Astrocyte of the spinal cord (primary cell): ENCODE measurements around the gene PRSS53.
"Not testable (repeated sequence)": the region's sequence is repeated elsewhere in the genome, so short reads cannot be mapped to it uniquely, and the experiment has no call there.

Experiments used
- DNase-seq: peaks from one replicate; pipeline ENCODE4 v3.0.0; 2011; ENCODE audit warnings: low read depth, low spot score
- H3K4me3 ChIP-seq: 2 replicates; pipeline ENCODE4 v1.5.1; 2011; ENCODE audit warnings: low read depth, mild to moderate bottlenecking, low read length, moderate library complexity
- in situ Hi-C: cut with HindIII; loops from 2 replicates; pipeline ENCODE4 v1.10.0; 2017; ENCODE audit warnings: low sequenced_read_pairs
- TF ChIP-seq, protein P1 (sequence below): IDR thresholded peaks from 2 replicates; pipeline ENCODE4 v1.5.1; 2012; ENCODE audit warnings: low read depth, mild to moderate bottlenecking, low read length, inconsistent platforms

The PRSS53 gene

DNA sequence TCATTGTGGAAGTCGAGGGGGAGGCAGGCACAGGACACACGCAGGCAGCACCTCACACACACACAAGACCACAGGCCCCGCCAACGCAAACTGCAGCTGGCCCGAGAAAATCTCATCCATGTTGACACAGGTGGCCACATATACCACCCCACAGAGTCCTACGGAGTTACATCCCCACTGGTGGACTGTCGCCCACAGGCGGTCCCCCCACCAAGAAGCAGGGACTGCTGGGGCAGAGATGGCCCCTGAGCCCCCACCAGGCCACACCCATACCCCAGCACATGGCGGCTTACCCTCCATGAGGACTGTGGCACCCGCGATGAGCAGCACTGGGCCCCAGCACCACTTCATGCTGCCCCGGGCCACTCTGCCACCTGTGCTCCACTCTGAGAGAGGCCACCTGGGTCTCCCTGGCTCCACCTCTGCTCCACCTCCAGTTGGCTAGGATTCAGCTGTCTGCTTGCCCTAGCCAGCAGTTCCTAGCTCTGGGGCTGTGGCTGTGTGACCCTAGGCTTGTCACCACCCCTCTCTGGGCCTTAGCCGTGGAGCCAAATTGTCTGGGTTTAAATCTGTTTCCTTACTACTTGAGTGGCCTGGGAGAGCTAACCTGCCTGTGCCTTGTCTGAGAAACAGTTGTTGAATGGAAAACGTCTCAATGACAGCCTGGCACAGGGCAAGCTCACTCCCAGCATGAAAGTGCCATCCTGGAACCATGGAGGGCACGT lies at the start of gene PRSS53:
TSS of gene PRSS53 (minus strand) at position 485 of the 725 bp plus-strand sequence. CDS start at position 351, 134 bp downstream.
- TF ChIP-seq, protein P1, sequence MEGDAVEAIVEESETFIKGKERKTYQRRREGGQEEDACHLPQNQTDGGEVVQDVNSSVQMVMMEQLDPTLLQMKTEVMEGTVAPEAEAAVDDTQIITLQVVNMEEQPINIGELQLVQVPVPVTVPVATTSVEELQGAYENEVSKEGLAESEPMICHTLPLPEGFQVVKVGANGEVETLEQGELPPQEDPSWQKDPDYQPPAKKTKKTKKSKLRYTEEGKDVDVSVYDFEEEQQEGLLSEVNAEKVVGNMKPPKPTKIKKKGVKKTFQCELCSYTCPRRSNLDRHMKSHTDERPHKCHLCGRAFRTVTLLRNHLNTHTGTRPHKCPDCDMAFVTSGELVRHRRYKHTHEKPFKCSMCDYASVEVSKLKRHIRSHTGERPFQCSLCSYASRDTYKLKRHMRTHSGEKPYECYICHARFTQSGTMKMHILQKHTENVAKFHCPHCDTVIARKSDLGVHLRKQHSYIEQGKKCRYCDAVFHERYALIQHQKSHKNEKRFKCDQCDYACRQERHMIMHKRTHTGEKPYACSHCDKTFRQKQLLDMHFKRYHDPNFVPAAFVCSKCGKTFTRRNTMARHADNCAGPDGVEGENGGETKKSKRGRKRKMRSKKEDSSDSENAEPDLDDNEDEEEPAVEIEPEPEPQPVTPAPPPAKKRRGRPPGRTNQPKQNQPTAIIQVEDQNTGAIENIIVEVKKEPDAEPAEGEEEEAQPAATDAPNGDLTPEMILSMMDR, result no peak
- H3K4me3 ChIP-seq, result no peak within 1 kb of the TSS
- no peak for DNase-seq
- in situ Hi-C loops, result no loop called here

DNA sequence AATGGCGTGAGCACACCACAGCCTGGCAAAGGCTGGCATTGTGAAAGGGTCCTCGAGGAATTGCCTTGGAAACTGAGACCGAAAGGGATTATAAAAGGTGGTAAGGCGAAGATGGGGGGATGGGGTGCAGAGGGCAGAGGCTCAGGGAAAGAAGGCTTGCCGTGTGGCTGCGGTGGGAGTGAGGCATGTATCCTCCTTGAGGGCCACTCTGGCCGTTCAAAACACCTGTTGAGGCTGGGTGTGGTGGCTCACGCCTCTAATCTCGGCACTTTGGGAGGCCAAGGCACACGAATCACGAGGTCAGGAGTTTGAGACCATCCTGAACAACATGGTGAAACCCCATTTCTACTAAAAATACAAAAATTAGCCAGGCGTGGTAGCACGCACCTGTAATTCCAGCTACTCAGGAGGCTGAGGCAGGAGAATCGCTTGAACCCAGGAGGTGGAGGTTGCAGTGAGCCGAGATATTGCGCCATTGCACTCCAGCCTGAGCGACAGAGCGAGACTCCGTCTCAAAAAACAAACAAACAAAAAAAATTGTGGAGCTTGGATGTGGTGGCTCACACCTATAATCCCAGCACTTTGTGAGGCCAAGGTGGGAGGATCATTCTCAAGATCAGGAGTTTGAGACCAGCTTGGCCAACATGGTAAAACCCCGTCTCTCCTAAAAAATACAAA lies 48.2 kb upstream of the PRSS53 start:
- DNase-seq, in situ Hi-C loops, H3K4me3 ChIP-seq: not testable (repeated sequence)

GRCh38 chr16:31136287-31136662 lies 47.5 kb upstream of the PRSS53 start:
- DNase-seq, result no peak
- TF ChIP-seq, protein P1, result no peak

DNA sequence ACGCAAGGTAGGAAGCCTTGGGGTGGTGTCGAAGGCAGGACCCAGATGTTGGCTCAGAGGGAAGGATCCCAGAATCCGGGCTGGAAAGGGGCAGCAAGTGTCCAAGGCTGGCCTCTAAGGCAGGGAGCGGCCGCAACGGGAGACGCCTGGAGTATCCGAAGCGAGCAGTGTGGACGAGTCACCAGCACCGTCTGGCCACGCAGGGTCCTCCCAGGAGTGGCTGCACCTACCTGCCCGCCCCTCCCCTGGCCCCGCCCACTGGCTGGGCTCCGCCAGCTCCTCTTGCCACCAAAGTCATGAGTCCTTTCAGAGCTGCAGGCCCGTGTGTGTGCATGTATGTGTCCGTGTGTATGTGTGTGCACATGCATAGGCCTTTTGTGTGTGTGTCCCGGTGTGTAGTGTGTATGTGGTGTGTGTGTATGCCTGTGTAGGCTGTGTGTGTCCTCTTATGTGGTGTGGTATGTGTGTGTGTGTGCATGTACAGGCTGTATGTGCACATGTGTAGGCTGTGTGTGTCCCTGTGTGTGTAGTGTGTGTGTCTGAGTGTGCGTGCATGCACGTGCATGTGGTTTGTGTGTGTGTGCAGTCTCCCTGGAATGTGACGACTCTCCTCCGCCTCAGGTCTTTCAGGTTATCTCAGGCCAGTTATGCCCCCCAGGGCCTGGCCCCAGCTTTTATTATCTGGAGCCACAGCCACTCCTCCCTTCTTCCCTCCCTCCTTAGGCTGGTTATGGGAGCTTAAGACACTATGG lies 47.0 kb upstream of the PRSS53 start, which contains the start of gene PRSS8:
TSS of gene PRSS8 (minus strand) at position 193 of the 752 bp plus-strand sequence. CDS start 229 bp downstream, outside the sequence.
- TF ChIP-seq, protein P1, result no peak
- DNase-seq, result no peak
- in situ Hi-C loops, result no loop called here
- no peak within 1 kb of the TSS for H3K4me3 ChIP-seq

More at GRCh38 chr16:31136287-31136662, 47.5 kb upstream of the PRSS53 start:
- in situ Hi-C loops, result no loop called here
- H3K4me3 ChIP-seq, result no peak overlapping the region

DNA sequence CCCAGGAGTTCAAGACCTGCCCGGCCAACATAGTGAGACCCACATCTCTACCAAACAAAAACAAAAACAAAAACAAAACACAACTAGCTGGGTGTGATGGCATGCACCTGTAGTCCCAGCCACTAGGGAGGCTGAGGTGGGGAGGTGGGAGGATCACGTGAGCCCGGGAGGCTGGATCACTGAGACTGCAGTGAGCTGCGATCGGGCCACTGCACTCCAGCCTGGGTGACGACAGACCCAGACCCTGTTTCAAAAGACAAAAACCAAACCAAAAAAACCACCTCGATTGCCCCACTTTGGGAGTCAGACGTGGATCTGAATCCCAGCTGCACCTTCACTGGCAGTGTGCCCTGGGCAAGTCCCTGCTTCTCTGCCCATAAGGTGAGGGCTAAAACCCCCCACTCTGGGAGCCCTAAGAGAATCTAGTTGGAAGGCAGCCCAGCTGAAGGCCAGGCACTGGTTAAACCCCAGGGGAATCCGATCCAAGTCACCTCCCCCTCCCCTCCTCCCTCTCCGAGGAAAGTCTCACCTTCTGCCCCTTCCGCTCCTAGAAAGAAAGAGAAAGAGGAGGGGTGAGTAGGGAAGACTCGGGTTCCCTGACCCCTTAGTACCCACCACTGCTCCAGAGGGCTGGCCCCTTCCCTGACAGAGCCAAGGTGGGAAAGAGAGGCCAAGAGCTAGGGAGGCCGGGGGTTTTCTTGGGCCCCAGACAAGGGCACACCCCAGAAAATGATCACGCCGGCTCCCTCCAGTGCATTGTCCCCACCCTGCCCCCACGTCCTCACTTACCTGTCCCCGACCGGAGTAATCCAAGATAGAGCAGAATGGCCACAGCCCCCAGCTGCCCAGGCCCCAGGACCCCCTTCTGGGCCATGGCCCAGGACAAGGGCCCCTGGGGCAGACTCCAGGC lies 46.1 kb upstream of the PRSS53 start:
- TF ChIP-seq, protein P1, result no peak
- in situ Hi-C loops, result no loop called here
- H3K4me3 ChIP-seq, result no peak overlapping the region
- DNase-seq, result no peak

- TF ChIP-seq, protein P1, result no peak
- no peak overlapping the region for H3K4me3 ChIP-seq
- in situ Hi-C loops, result no loop called here
- DNase-seq, result no peak
Measured at GRCh38 chr16:31134091-31134571, 45.4 kb upstream of the PRSS53 start.
